NB4 (cell line): ENCODE data around the gene PRRC2A.

ENCODE experiments used
- CTCF ChIP-seq: IDR thresholded peaks from one replicate; pipeline ENCODE4 v1.5.1; 2012; ENCODE audit warnings: low read depth, low read length
- MYC ChIP-seq: IDR thresholded peaks from 2 replicates; pipeline ENCODE4 v1.6.1; 2011; ENCODE audit warnings: low read depth, low read length
- POLR2A ChIP-seq: IDR thresholded peaks from 2 replicates; pipeline ENCODE4 v1.6.1; 2011; ENCODE audit warnings: mild to moderate bottlenecking; ENCODE audit not compliant: insufficient read length; ENCODE audit errors: extremely low read depth
- TF ChIP-seq, protein P1 (sequence below): IDR thresholded peaks from 2 replicates; pipeline ENCODE4 v1.6.1; 2011; ENCODE audit warnings: low read depth, low read length

DNA sequence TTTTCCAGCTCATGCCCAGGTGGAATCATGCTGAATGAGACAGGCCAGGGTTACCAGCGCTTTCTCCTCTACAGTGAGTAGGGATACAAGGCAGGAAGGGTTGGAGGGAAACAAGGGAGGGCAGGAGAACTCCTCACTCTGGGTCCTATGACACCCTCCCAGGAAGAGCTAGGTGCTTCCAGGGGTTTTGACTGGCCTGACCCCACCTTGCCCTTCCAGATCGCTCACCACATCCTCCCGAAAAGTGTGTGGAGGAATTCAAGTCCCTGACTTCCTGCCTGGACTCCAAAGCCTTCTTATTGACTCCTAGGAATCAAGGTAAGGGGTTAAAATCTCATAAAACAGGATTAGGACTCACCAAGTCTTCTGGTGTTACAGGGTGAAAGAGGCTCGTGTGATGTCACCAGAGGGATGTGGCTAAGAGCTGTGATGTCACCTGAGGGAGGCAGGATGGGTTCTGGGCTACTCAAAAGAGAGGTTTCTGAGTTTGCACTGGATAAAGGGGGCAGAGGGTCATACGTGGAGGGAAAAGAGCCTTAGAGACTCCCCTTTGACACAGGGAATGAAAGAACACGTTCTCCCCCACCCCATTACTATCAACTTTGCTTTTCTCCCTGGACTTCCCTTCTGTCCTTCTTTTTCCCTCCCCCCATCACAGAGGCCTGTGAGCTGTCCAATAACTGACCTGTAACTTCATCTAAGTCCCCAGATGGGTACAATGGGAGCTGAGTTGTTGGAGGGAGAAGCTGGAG is 37.1 kb downstream of the PRRC2A start:
- TF ChIP-seq CTCF = no peak
- no peak for TF ChIP-seq POLR2A
- TF ChIP-seq, protein P1, sequence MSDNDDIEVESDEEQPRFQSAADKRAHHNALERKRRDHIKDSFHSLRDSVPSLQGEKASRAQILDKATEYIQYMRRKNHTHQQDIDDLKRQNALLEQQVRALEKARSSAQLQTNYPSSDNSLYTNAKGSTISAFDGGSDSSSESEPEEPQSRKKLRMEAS = no peak
- no peak for TF ChIP-seq MYC
